Omental fat pad (tissue), 4 donors: ENCODE results near the gene SEPTIN10. TPM values are rescaled to one million over a fixed set of nuclear protein-coding genes. Genes with fewer than 3 reads are reported as not detected.
A peak's percentile ranks its signal among the peaks of the same experiment; 100 is the strongest.

Experiments used
- ATAC-seq: fragments of 150-250 bp; one replicate; pipeline ENCODE4 v1.9.1; 2016; ENCODE audit warnings: mild to moderate bottlenecking, moderate library complexity; ENCODE audit not compliant: low FRiP score
- DNase-seq: peaks from one replicate; pipeline ENCODE4 v3.0.0-alpha.2; 2019; ENCODE audit warnings: low spot score
- total RNA-seq, 4 donors: library from RNA; depleted of rRNA; stranded (reverse); fragments of >200 nt; gene quantifications; one replicate each; pipeline ENCODE4 v1.1.0, GENCODE V29; 2016
- TF ChIP-seq, protein P1 (sequence below), 3 donors: fragments of 450-650 bp; IDR thresholded peaks; one replicate each; pipeline ENCODE4 v1.5.1; 2016 to 2017; ENCODE audit warnings: antibody characterized with exemption in 3 of 3, mild to moderate bottlenecking in 3 of 3, moderate library complexity in 2 of 3

The SEPTIN10 gene
- total RNA-seq, 4 donors from 2014 or later, result 55.0 to 116 (median 75.1) TPM

DNA sequence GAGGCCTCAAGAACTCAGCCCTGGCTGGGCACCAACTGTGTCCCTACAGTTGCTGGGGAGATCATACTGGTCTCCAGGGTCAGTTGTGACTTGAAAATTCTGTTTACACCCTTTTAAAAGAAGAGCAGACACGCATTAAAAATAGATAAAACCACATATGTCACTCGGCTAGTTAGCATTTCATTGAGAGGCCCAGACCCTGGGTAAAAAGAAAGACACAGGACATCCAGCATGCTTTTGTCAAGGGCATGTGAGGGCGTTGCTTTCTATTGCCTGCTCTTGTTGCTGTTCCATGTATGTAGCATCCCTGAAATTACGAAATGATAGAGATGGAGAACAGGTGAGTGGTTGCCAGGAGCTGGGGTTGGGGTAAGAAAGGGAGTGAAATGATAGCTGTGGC is 94.3 kb downstream of the SEPTIN10 start:
- ATAC-seq (no peak), DNase-seq (no peak)

DNA sequence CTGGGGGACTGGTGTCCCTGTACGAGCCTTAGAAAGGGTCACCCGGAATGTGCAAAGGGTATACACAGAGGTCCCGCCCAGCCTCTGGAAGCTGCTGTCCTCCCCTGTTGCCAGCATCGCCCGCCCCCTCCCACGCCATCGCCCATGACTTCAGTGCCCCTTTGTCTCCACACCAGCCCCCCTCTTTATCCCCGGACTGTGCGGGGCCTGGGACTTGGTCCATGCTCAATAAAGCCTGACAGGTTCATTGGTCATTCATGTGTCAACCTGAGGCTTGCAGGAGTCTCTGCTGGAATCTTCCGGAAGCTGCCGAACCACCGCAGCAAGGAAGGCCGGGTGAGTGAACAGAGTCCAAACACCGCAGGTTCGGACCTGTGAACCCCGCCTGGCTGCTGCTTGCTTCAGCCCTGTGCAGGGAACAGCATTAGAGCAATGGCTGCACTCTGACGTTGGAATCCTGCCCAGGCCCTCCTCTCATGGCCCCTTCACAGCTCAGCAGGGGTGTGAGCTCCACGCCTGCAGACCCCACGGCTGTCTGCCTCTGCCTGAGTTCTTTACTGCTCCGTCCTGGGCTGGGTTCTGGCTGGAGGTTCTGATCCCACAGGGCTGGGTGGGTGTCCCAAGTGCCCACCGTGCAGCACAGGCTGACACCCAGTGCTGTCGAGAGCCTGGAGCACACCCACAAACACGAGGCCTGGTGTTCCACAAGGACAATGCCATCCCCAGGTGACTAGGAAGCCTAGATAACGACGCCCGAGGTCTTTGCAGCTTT is 96.5 kb downstream of the SEPTIN10 start:
- TF ChIP-seq, protein P1, sequence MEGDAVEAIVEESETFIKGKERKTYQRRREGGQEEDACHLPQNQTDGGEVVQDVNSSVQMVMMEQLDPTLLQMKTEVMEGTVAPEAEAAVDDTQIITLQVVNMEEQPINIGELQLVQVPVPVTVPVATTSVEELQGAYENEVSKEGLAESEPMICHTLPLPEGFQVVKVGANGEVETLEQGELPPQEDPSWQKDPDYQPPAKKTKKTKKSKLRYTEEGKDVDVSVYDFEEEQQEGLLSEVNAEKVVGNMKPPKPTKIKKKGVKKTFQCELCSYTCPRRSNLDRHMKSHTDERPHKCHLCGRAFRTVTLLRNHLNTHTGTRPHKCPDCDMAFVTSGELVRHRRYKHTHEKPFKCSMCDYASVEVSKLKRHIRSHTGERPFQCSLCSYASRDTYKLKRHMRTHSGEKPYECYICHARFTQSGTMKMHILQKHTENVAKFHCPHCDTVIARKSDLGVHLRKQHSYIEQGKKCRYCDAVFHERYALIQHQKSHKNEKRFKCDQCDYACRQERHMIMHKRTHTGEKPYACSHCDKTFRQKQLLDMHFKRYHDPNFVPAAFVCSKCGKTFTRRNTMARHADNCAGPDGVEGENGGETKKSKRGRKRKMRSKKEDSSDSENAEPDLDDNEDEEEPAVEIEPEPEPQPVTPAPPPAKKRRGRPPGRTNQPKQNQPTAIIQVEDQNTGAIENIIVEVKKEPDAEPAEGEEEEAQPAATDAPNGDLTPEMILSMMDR (IDR thresholded peaks at IDR 0.05), result no peak
- DNase-seq, result no peak
- no peak for ATAC-seq

More for the DNA sequence above, 94.3 kb downstream of the SEPTIN10 start:
- TF ChIP-seq, protein P1 (IDR thresholded peaks at IDR 0.05), result no peak

DNA sequence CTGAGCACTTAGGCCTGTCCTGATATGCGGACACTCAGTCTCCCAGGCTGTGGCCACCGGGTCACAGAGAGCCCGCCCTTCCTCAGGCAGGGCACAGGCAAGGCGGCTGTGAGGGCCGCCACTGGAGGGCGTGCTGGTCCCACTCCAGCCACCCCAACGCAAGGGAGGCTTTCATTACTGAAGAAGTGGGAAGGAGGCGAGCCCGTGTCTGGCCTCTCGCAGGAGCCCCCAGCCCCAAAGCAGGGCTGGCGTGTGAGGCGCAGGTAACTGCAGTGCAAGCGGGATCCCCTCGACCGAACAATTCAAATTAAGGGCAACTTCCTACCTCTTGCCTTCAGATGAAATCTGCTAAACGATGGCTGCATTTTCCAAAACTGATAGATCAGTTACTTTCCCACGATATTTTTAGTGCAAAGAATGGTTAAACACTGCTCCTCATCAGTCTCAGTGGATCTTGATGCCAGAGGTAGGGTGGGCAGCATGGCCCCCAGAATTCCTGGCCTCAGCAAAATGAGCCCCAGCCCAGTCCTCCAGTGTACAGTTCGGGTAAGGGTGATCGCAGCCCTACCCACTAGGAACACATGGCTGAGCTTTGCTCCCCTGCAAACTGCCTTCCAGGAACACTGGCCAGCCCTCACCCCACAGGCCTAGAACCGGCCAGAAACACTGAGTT is 97.2 kb downstream of the SEPTIN10 start:
- TF ChIP-seq, protein P1 (IDR thresholded peaks at IDR 0.05), result no peak
- ATAC-seq (no peak), DNase-seq (no peak)

DNA sequence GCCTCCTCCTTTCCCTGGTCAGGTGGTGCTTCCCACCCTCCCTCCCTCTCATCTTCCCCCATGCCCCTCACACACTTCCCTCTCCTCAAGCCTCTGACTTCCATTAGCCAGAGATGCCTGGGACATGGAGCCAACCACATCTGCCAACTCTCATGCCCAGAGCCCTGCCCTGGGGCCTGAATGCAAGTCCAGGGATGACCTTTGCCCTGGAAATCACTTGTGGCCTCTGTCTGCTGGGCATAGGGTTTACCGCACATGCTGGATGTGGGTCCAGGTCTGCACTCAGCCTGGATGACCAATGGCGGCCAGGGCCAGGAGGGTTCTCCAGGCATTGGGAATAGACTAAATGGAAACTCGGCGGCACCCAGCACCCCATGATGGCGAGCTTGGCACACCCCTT is 98.9 kb downstream of the SEPTIN10 start:
- ATAC-seq (no peak), DNase-seq (no peak)
- TF ChIP-seq, protein P1 (IDR thresholded peaks at IDR 0.05), result no peak

DNA sequence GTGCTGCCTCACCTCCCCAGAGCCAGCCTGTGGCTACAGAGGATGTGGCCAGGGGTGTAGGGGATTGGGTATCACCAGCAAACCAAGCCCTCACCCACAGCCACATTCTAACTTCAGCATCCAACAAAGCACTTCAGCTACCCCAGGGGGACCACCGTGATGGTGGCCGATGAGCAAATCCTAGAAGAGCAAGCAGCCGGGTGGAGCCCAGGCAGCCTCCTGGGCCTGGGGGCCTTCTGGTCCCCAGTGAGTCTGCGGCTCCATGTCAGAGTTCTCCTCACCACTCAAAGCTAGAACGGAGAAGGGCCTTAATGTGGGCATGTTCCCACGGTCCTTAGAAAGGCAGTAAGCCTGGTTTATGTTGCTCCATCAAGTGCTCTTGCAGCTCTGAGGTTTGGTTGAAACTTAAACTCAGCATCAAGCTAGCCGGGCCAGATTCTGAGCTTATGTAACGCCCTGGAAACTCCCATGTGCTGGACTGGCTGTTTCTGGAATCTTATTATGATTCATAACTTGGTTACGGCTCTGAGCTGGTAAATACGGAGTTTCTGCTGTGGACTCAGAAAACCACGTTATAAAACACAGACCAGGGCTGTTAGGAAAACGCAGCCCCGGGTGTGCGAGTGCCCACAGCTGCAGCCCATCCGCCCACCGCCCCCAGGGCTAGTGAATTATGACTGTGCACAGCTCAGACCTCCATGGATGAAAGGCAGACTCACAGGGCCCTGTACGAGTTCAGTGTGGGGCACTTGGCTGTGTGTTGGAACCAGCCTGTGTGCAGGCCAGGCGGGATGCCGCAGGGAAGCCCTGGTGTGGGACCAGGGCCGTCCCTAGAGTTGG is 99.8 kb downstream of the SEPTIN10 start:
- peak; percentile 34 for DNase-seq
- TF ChIP-seq, protein P1 (IDR thresholded peaks at IDR 0.05), result no peak

DNA sequence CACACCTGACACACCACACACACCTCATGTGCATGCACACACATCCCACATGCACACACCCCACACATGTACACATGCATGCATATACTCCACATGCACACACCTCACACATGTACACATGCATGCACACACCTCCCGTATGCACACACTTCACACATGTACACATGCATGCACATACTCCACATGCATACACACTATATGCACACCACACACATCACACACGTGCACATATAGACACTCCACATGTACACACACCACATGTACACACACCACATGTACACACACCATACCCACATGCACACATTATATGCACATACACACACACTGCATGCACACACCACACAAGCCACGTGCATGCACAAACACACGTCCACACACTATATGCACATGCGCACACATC is 100.5 kb downstream of the SEPTIN10 start:
- DNase-seq (no peak), ATAC-seq (no peak)
- TF ChIP-seq, protein P1 (IDR thresholded peaks at IDR 0.05), result no peak

More for the DNA sequence above, 99.8 kb downstream of the SEPTIN10 start:
- ATAC-seq, result peak; percentile 86
